D721Med (cell line): Measurements from ENCODE around the gene APRT.

Experiments used
- DNase-seq: peaks from one replicate; pipeline ENCODE4 v3.0.0; 2011; ENCODE audit warnings: low spot score; ENCODE audit not compliant: insufficient read length
- FAIRE-seq: peaks from 2 replicates; lab custom pipeline; 2011; peaks lifted over from hg19 to GRCh38; lab: Jason Lieb, UNC
- CTCF ChIP-seq: IDR thresholded peaks from 2 replicates; pipeline ENCODE4 v1.5.1; 2012; ENCODE audit warnings: mild to moderate bottlenecking, control low read depth; ENCODE audit not compliant: insufficient read depth; ENCODE audit errors: missing control alignments

APRT gene

GRCh38 chr16:88841521-88842307 lies 30.0 kb upstream of the APRT start:
- no peak for DNase-seq
- no peak for FAIRE-seq
- no peak for TF ChIP-seq CTCF

GRCh38 chr16:88840600-88841215 lies 29.0 kb upstream of the APRT start:
- FAIRE-seq: no peak
- TF ChIP-seq CTCF: no peak
- no peak for DNase-seq

- no peak for FAIRE-seq
- no peak for TF ChIP-seq CTCF
Measured at GRCh38 chr16:88839745-88840599, 28.2 kb upstream of the APRT start.

GRCh38 chr16:88839026-88839529 lies 27.4 kb upstream of the APRT start:
- DNase-seq (no peak), FAIRE-seq (no peak)
- TF ChIP-seq CTCF: no peak

More at GRCh38 chr16:88839745-88840599, 28.2 kb upstream of the APRT start:
- no peak for DNase-seq

GRCh38 chr16:88838566-88838965 lies 26.8 kb upstream of the APRT start:
- FAIRE-seq: no peak
- DNase-seq: no peak
- TF ChIP-seq CTCF: no peak

GRCh38 chr16:88837806-88838205 lies 26.1 kb upstream of the APRT start:
- FAIRE-seq: no peak
- no peak for TF ChIP-seq CTCF
- no peak for DNase-seq
